GM12878 (cell line): ENCODE results near the gene KIAA0825.

Experiments
- POLR2A ChIP-seq: IDR thresholded peaks from 2 replicates; pipeline ENCODE4 v1.6.1; 2011; ENCODE audit warnings: low read depth, mild to moderate bottlenecking, low read length
- RAD51 ChIP-seq: fragments of 450-650 bp; IDR thresholded peaks from 2 replicates; pipeline ENCODE4 v1.6.1; 2016; ENCODE audit warnings: moderate library complexity, mild to moderate bottlenecking, inconsistent platforms

DNA sequence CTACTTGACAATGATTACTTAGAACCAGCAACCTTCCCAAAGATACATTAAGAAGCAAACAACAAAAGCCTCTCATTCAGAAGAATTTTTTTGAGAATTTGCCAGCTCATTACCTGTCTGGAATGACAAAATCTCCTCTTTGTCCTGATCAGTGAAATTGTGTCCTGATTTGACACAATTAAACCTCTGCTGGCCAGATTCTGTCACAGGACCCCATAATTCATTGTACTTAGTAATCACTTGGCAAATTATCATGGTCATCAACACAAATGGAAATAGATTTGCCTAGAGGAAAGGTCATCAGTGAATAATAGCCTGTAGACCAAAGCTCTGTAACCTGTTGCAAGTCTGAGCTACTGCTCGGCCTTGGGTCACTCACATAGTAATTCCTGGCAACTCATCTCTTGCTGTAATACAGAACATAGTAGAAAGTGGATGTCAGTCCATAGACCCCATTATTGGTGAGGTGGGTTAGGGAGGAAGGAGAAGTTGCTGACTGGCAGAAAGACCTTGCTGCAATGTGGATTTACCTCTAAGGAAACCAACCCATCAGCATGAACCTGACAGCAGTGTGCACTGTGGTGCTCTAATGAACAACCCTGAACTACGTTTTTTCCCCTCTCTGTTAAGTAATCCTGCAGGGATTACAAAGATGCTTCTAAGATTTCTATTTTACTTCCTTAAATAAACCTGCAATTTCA is 370.1 kb downstream of the KIAA0825 start:
- TF ChIP-seq POLR2A (no peak), RAD51 (no peak)
